ENCODE measurements around the gene HSD17B11.

- TF ChIP-seq CTCF (IDR thresholded peaks at IDR 0.05) (peak; percentile 74), EZH2 (IDR thresholded peaks at IDR 0.05) (no peak), EZH2phosphoT487 (IDR thresholded peaks at IDR 0.05) (no peak)
Measured at GRCh38 chr4:87375719-87376291, 15.2 kb downstream of the HSD17B11 start.
